ENCODE results near the gene EFS. TPM values are rescaled to one million over a fixed set of nuclear protein-coding genes. Genes with fewer than 3 reads are reported as not detected.

The EFS gene, protein sequence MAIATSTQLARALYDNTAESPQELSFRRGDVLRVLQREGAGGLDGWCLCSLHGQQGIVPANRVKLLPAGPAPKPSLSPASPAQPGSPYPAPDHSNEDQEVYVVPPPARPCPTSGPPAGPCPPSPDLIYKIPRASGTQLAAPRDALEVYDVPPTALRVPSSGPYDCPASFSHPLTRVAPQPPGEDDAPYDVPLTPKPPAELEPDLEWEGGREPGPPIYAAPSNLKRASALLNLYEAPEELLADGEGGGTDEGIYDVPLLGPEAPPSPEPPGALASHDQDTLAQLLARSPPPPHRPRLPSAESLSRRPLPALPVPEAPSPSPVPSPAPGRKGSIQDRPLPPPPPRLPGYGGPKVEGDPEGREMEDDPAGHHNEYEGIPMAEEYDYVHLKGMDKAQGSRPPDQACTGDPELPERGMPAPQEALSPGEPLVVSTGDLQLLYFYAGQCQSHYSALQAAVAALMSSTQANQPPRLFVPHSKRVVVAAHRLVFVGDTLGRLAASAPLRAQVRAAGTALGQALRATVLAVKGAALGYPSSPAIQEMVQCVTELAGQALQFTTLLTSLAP
- 0.02 TPM for total RNA-seq (2013)
- polyA plus RNA-seq (not detected), polyA minus RNA-seq (not detected in 2 replicates), total RNA-seq (0 to 4.8 (median 0) reads per million in 11 experiments)

DNA sequence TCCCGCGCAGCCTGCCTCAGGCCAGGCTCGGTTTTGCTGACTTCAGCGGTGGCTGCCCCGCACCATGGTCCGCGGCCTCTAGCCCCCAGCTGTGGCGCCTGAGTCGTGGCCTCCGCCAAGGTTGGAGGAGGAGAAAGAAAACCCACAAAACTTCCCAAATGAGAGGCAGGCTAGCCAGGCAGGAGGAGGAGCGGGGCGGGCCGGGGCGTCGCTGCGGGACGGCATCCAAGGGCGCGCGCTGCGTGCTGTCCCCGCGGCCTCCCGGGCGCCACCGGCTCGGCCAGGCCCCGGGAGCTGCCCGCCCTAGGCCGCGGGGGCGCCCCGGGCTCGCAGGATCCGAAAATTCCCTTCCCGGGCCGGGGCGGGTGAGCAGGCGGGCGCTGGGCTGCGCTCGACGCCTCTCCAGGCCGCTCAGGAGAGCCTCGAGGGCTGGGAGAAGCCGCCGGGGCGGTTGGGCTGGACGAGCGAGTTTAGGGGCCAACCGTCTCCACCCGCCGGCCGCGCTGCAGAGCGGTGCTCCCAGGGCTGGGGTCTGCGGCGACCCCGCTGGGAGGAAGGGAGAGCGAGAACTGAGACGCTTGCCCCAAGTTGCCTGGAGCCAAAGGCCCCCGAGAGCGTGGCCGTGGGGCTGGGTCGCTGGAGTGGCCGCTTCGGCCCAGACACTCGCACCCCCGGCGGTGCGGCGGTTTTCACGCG, at the start of gene EFS:
TSS of gene EFS (minus strand) at position 137 of the 696 bp plus-strand sequence. CDS start 147 bp downstream, outside the sequence.
- peaks cover 44 to 60% (median 50%) of the 10 kb centered on the region in 3 donors for H3K27me3 Mint-ChIP-seq (ENCODE audit: low read depth in 3 of 3)
- no peak within 1 kb of the TSS for H3K27ac Mint-ChIP-seq
- H3K27ac ChIP-seq (ENCODE audit: low read depth in 1 of 2, low read length in 2 of 2): no peak within 1 kb of the TSS
- H2AFZ ChIP-seq (ENCODE audit: insufficient read depth, low read depth, low read length, poor library complexity, severe bottlenecking): no peak within 1 kb of the TSS
- H3K27me3 ChIP-seq (ENCODE audit: control insufficient read depth in 2 of 2, insufficient read depth in 2 of 2, low read length in 2 of 2): peaks cover 25 to 54% of the 10 kb centered on the region in 2 donors
- H4K20me1 ChIP-seq (ENCODE audit: insufficient read depth, low read length): no peaks in the 10 kb centered on the region
- no peaks in the 10 kb centered on the region for H3K9me3 ChIP-seq (replicated peaks in 1 of 2; ENCODE audit: control insufficient read depth in 1 of 2, insufficient read depth in 1 of 2, low read length in 2 of 2)
- H3K9me3 Mint-ChIP-seq: peaks cover 0 to 10% (median 0%) of the 10 kb centered on the region in 7 donors
- H3K9ac ChIP-seq (ENCODE audit: insufficient read depth, low read length, poor library complexity, severe bottlenecking): no peak within 1 kb of the TSS
- DNase-seq: no peak
- no peaks in the 10 kb centered on the region for H3K79me2 ChIP-seq (ENCODE audit: insufficient read depth, low read length)
- no peak within 1 kb of the TSS for H3K4me3 ChIP-seq (replicated peaks in 1 of 3; ENCODE audit: low read depth in 2 of 3, low read length in 3 of 3)
- H3K4me1 ChIP-seq (ENCODE audit: control insufficient read depth in 1 of 2, insufficient read depth in 2 of 2, low read length in 2 of 2): no peaks in the 10 kb centered on the region
- peaks cover 2% of the 10 kb centered on the region for H3K4me1 Mint-ChIP-seq
- WGBS (ENCODE audit: insufficient coverage): 2% methylated on average over 69 of the region's 74 CpGs
- H3K4me3 Mint-ChIP-seq: peak within 1 kb of the TSS in 1 of 2 donors; percentile 79
- H3K4me2 ChIP-seq (replicated peaks; ENCODE audit: extremely low read depth, low read length, poor library complexity, severe bottlenecking): no peak within 1 kb of the TSS
- intact Hi-C loops (cut with micrococcal nuclease): no loop called here
- peaks cover 0 to 2% of the 10 kb centered on the region in 2 donors for H3K36me3 Mint-ChIP-seq
- H3K36me3 ChIP-seq (replicated peaks in 1 of 2; ENCODE audit: control insufficient read depth in 1 of 2, insufficient read depth in 2 of 2, low read length in 2 of 2): no peaks in the 10 kb centered on the region
- TF ChIP-seq, protein P1, sequence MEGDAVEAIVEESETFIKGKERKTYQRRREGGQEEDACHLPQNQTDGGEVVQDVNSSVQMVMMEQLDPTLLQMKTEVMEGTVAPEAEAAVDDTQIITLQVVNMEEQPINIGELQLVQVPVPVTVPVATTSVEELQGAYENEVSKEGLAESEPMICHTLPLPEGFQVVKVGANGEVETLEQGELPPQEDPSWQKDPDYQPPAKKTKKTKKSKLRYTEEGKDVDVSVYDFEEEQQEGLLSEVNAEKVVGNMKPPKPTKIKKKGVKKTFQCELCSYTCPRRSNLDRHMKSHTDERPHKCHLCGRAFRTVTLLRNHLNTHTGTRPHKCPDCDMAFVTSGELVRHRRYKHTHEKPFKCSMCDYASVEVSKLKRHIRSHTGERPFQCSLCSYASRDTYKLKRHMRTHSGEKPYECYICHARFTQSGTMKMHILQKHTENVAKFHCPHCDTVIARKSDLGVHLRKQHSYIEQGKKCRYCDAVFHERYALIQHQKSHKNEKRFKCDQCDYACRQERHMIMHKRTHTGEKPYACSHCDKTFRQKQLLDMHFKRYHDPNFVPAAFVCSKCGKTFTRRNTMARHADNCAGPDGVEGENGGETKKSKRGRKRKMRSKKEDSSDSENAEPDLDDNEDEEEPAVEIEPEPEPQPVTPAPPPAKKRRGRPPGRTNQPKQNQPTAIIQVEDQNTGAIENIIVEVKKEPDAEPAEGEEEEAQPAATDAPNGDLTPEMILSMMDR (IDR thresholded peaks at IDR 0.05): no peak

GRCh38 chr14:23414254-23414653, 49.3 kb upstream of the EFS start:
- H3K27ac ChIP-seq (ENCODE audit: low read depth in 1 of 2, low read length in 2 of 2): no peak overlapping the region
- no peak overlapping the region for H3K4me3 Mint-ChIP-seq
- no peak overlapping the region for H3K4me2 ChIP-seq (replicated peaks; ENCODE audit: extremely low read depth, low read length, poor library complexity, severe bottlenecking)
- no peaks in the 10 kb centered on the region for H3K4me1 ChIP-seq (ENCODE audit: control insufficient read depth in 1 of 2, insufficient read depth in 2 of 2, low read length in 2 of 2)
- no peaks in the 10 kb centered on the region for H3K27me3 ChIP-seq (ENCODE audit: control insufficient read depth in 2 of 2, insufficient read depth in 2 of 2, low read length in 2 of 2)
- H3K79me2 ChIP-seq (ENCODE audit: insufficient read depth, low read length): no peaks in the 10 kb centered on the region
- intact Hi-C loops (cut with micrococcal nuclease): no loop called here
- no peaks in the 10 kb centered on the region for H4K20me1 ChIP-seq (ENCODE audit: insufficient read depth, low read length)
- no peaks in the 10 kb centered on the region for H3K36me3 Mint-ChIP-seq
- no peaks in the 10 kb centered on the region for H3K36me3 ChIP-seq (replicated peaks in 1 of 2; ENCODE audit: control insufficient read depth in 1 of 2, insufficient read depth in 2 of 2, low read length in 2 of 2)
- H3K4me1 Mint-ChIP-seq: no peaks in the 10 kb centered on the region
- no peak overlapping the region for H3K4me3 ChIP-seq (replicated peaks in 1 of 3; ENCODE audit: low read depth in 2 of 3, low read length in 3 of 3)
- H3K27ac Mint-ChIP-seq: no peak overlapping the region
- TF ChIP-seq, protein P1 (IDR thresholded peaks at IDR 0.05): no peak
- no peak for DNase-seq
- no peak overlapping the region for H2AFZ ChIP-seq (ENCODE audit: insufficient read depth, low read depth, low read length, poor library complexity, severe bottlenecking)
- H3K9me3 Mint-ChIP-seq: no peaks in the 10 kb centered on the region
- H3K9me3 ChIP-seq (replicated peaks in 1 of 2; ENCODE audit: control insufficient read depth in 1 of 2, insufficient read depth in 1 of 2, low read length in 2 of 2): no peaks in the 10 kb centered on the region
- peaks cover 5 to 15% (median 6%) of the 10 kb centered on the region in 3 donors for H3K27me3 Mint-ChIP-seq (ENCODE audit: low read depth in 3 of 3)
- no peak overlapping the region for H3K9ac ChIP-seq (ENCODE audit: insufficient read depth, low read length, poor library complexity, severe bottlenecking)
- 90% methylated on average over 3 of the region's 3 CpGs for WGBS (ENCODE audit: insufficient coverage)

Data from CD14-positive monocyte (primary cell).